GM12878 (cell line): ENCODE measurements around the gene COX6A2. TPM values are rescaled to one million over a fixed set of nuclear protein-coding genes. Genes with fewer than 3 reads are reported as not detected.

Experiments used
- BCL11A ChIP-seq: IDR thresholded peaks from 2 replicates; pipeline ENCODE4 v1.6.1; 2011; ENCODE audit warnings: low read depth, low read length
- ETV6 ChIP-seq, 2 experiments: fragments of 450-650 bp in 1 of 2; IDR thresholded peaks in 1 of 2; conservative IDR thresholded peaks in 1 of 2; 2 replicates each; pipeline ENCODE4 v1.6.1; 2014; ENCODE audit warnings: antibody characterized with exemption in 1 of 2, borderline replicate concordance in 1 of 2, low read depth in 1 of 2, mild to moderate bottlenecking in 1 of 2, moderate library complexity in 1 of 2
- KAT2A ChIP-seq: conservative IDR thresholded peaks from 2 replicates; pipeline ENCODE4 v1.6.1; 2011; ENCODE audit warnings: low read depth, low read length; ENCODE audit not compliant: control insufficient read depth
- KLF5 ChIP-seq: fragments of 450-650 bp; IDR thresholded peaks from 2 replicates; pipeline ENCODE4 v1.6.1; 2014; ENCODE audit warnings: mild to moderate bottlenecking; ENCODE audit not compliant: partially characterized antibody
- PKNOX1 ChIP-seq: fragments of 450-650 bp; IDR thresholded peaks from 2 replicates; pipeline ENCODE4 v1.6.1; 2016; ENCODE audit warnings: mild to moderate bottlenecking
- polyA plus RNA-seq, 11 experiments: library from polyadenylated mRNA; depleted of rRNA in 4 of 11; unstranded in 6 of 11; stranded (reverse) in 5 of 11; fragments of >200 nt; fragmentation: Nextera tagmentation in 4 of 11; fragmentation: Illumina TruSeq in 1 of 11; extraction: Ambion mirVana in 4 of 11; extraction: Trizol in 1 of 11; gene quantifications; 1 replicate in 1 of 11; 2 replicates in 10 of 11; pipeline versions ENCODE4 v1.2.1 to v1.2.3, GENCODE V29; 2011 to 2016; ENCODE audit warnings: inconsistent platforms in 2 of 11, missing spikeins in 2 of 11, low read depth in 1 of 11
- total RNA-seq, 4 experiments: library from RNA; depleted of rRNA in 3 of 4; stranded (reverse); fragments of >200 nt in 3 of 4; fragmentation: Illumina TruSeq in 1 of 4; extraction: Trizol in 1 of 4; gene quantifications; 2 replicates each; pipeline versions ENCODE4 v1.2.1 to v1.2.3, GENCODE V29; 2013 to 2021
- TF ChIP-seq, protein P1 (sequence below): fragments of 450-650 bp; IDR thresholded peaks from 2 replicates; pipeline ENCODE4 v1.6.1; 2017; ENCODE audit warnings: antibody characterized with exemption, mild to moderate bottlenecking, moderate library complexity
- TF ChIP-seq, protein P2 (sequence below): fragments of 450-650 bp; IDR thresholded peaks from 2 replicates; pipeline ENCODE4 v1.6.1; 2017; ENCODE audit warnings: mild to moderate bottlenecking, low read depth, inconsistent platforms; ENCODE audit not compliant: poor library complexity, severe bottlenecking
- TF ChIP-seq, protein P3 (sequence below): IDR thresholded peaks from 2 replicates; pipeline ENCODE4 v1.6.1; 2011; ENCODE audit warnings: low read depth, low read length, improper control_type of control experiment, borderline replicate concordance
- TF ChIP-seq, protein P4 (sequence below), 3 experiments: IDR thresholded peaks in 2 of 3; conservative IDR thresholded peaks in 1 of 3; 2 replicates each; pipeline ENCODE4 v1.5.1; 2011; ENCODE audit warnings: low read depth in 3 of 3, low read length in 3 of 3, mild to moderate bottlenecking in 3 of 3, control low read depth in 2 of 3, moderate library complexity in 2 of 3, inconsistent platforms in 1 of 3, mixed read lengths in 1 of 3; ENCODE audit not compliant: control insufficient read depth in 2 of 3, insufficient read depth in 1 of 3; ENCODE audit errors: extremely low read depth in 1 of 3
- TF ChIP-seq, protein P5 (sequence below): fragments of 450-650 bp; IDR thresholded peaks from 2 replicates; pipeline ENCODE4 v1.6.1; 2018; ENCODE audit warnings: mild to moderate bottlenecking, low read depth, moderate library complexity; ENCODE audit not compliant: partially characterized antibody

COX6A2 gene
- total and polyA plus RNA-seq, 10 of the 15 experiments (the other 5 are each of a cell fraction or from before 2014, with no cell fraction given) = not detected

DNA sequence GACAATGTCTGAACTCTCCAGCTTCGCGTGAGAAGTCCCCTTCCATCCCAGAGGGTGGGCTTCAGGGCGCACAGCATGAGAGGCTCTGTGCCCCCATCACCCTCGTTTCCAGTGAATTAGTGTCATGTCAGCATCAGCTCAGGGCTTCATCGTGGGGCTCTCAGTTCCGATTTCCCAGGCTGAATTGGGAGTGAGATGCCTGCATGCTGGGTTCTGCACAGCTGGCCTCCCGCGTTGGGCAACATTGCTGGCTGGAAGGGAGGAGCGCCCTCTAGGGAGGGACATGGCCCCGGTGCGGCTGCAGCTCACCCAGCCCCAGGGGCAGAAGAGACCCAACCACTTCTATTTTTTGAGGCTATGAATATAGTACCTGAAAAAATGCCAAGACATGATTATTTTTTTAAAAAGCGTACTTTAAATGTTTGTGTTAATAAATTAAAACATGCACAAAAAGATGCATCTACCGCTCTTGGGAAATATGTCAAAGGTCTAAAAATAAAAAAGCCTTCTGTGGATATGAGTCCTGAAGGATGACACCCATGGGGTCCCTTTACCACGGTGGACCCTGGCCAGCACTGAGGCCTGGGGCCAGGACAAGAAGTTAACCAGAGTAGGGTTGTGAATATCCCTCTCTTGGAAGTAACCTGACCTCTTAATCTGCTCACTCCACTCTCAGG lies 45.5 kb downstream of the COX6A2 start (continued):
- TF ChIP-seq, protein P1, sequence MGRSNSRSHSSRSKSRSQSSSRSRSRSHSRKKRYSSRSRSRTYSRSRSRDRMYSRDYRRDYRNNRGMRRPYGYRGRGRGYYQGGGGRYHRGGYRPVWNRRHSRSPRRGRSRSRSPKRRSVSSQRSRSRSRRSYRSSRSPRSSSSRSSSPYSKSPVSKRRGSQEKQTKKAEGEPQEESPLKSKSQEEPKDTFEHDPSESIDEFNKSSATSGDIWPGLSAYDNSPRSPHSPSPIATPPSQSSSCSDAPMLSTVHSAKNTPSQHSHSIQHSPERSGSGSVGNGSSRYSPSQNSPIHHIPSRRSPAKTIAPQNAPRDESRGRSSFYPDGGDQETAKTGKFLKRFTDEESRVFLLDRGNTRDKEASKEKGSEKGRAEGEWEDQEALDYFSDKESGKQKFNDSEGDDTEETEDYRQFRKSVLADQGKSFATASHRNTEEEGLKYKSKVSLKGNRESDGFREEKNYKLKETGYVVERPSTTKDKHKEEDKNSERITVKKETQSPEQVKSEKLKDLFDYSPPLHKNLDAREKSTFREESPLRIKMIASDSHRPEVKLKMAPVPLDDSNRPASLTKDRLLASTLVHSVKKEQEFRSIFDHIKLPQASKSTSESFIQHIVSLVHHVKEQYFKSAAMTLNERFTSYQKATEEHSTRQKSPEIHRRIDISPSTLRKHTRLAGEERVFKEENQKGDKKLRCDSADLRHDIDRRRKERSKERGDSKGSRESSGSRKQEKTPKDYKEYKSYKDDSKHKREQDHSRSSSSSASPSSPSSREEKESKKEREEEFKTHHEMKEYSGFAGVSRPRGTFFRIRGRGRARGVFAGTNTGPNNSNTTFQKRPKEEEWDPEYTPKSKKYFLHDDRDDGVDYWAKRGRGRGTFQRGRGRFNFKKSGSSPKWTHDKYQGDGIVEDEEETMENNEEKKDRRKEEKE = no peak
- no peak for TF ChIP-seq PKNOX1
- TF ChIP-seq, protein P2, sequence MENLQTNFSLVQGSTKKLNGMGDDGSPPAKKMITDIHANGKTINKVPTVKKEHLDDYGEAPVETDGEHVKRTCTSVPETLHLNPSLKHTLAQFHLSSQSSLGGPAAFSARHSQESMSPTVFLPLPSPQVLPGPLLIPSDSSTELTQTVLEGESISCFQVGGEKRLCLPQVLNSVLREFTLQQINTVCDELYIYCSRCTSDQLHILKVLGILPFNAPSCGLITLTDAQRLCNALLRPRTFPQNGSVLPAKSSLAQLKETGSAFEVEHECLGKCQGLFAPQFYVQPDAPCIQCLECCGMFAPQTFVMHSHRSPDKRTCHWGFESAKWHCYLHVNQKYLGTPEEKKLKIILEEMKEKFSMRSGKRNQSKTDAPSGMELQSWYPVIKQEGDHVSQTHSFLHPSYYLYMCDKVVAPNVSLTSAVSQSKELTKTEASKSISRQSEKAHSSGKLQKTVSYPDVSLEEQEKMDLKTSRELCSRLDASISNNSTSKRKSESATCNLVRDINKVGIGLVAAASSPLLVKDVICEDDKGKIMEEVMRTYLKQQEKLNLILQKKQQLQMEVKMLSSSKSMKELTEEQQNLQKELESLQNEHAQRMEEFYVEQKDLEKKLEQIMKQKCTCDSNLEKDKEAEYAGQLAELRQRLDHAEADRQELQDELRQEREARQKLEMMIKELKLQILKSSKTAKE = no peak
- no peak for TF ChIP-seq KAT2A
- TF ChIP-seq, protein P3, sequence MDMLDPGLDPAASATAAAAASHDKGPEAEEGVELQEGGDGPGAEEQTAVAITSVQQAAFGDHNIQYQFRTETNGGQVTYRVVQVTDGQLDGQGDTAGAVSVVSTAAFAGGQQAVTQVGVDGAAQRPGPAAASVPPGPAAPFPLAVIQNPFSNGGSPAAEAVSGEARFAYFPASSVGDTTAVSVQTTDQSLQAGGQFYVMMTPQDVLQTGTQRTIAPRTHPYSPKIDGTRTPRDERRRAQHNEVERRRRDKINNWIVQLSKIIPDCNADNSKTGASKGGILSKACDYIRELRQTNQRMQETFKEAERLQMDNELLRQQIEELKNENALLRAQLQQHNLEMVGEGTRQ = no peak
- no peak for TF ChIP-seq KLF5
- TF ChIP-seq, protein P4, sequence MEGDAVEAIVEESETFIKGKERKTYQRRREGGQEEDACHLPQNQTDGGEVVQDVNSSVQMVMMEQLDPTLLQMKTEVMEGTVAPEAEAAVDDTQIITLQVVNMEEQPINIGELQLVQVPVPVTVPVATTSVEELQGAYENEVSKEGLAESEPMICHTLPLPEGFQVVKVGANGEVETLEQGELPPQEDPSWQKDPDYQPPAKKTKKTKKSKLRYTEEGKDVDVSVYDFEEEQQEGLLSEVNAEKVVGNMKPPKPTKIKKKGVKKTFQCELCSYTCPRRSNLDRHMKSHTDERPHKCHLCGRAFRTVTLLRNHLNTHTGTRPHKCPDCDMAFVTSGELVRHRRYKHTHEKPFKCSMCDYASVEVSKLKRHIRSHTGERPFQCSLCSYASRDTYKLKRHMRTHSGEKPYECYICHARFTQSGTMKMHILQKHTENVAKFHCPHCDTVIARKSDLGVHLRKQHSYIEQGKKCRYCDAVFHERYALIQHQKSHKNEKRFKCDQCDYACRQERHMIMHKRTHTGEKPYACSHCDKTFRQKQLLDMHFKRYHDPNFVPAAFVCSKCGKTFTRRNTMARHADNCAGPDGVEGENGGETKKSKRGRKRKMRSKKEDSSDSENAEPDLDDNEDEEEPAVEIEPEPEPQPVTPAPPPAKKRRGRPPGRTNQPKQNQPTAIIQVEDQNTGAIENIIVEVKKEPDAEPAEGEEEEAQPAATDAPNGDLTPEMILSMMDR (IDR thresholded peaks at IDR 0.05 in 2 of 3, conservative IDR thresholded peaks at IDR 0.05 in 1 of 3; ENCODE audit: control insufficient read depth in 2 of 3, extremely low read depth in 1 of 3, insufficient read depth in 1 of 3, low read depth in 3 of 3, low read length in 3 of 3) = peak; percentile 78 to 92 (median 87)
- no peak for TF ChIP-seq ETV6 (conservative IDR thresholded peaks at IDR 0.05 in 1 of 2, IDR thresholded peaks at IDR 0.05 in 1 of 2; ENCODE audit: borderline replicate concordance in 1 of 2, low read depth in 1 of 2)
- TF ChIP-seq BCL11A = no peak
- TF ChIP-seq, protein P5, sequence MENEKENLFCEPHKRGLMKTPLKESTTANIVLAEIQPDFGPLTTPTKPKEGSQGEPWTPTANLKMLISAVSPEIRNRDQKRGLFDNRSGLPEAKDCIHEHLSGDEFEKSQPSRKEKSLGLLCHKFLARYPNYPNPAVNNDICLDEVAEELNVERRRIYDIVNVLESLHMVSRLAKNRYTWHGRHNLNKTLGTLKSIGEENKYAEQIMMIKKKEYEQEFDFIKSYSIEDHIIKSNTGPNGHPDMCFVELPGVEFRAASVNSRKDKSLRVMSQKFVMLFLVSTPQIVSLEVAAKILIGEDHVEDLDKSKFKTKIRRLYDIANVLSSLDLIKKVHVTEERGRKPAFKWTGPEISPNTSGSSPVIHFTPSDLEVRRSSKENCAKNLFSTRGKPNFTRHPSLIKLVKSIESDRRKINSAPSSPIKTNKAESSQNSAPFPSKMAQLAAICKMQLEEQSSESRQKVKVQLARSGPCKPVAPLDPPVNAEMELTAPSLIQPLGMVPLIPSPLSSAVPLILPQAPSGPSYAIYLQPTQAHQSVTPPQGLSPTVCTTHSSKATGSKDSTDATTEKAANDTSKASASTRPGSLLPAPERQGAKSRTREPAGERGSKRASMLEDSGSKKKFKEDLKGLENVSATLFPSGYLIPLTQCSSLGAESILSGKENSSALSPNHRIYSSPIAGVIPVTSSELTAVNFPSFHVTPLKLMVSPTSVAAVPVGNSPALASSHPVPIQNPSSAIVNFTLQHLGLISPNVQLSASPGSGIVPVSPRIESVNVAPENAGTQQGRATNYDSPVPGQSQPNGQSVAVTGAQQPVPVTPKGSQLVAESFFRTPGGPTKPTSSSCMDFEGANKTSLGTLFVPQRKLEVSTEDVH = no peak
